CD4-positive, alpha-beta T cell treated with Interleukin-2 at 100 ng/mL for 4 hours (primary cell): ENCODE measurements around the gene ZMYND10.
A peak's percentile ranks its signal among the peaks of the same experiment; 100 is the strongest.
"Not testable (repeated sequence)": the region's sequence is repeated elsewhere in the genome, so short reads cannot be mapped to it uniquely, and the experiment has no call there.

Experiments used
- DNase-seq: peaks from one replicate; pipeline ENCODE4 v3.0.0-alpha.2; 2020; ENCODE audit warnings: low spot score

Gene ZMYND10

DNA sequence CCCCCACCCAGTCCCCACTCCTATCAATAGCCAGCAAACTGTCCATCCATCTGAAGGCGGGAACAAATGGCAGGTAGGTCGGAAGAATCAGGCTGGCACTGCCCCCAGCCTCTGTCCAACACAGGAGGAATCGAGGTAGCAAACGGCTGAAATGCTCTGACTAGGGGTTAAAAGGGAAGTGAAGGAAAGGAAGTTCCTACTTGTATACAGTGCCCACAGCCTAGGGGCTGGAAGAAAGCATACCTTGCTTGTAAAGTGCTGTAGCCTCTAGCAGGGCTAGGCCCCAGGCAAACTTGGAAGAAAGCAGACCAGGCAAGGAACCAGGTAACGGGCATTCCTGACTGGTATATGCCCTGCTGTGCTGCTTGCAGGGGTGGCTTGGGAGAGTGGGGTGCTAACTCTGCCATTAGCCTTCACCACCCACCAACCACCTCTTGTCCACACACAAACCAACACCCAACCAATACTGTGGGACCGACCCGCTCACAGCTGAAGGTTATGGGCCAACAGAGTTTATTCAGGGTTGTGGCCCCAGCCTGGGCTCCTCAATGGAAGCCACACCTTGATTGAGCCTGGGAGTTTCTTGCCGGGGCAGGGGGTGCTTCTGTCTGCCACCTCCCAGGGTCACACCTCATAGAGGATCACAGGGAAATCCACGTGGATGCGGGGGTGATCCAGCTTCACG lies 19.9 kb downstream of the ZMYND10 start:
- DNase-seq, result no peak

DNA sequence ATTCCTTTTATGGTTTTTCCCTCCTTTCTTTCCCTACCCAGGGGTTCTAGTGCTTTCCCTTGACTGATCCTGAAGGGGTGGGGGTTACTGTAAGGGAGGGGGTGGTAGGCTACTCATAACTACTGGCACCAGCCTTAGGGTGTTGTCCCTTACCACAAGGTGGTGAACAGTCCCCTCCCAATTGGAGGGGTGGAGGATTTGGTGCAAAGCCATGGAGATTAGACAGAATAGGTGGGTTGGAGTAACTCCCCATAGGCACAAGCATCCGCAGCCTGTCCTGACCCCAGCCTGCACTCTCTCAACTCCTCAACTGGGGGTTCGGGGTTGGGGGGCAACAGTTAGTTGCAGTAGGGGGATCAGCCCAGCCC lies 20.4 kb downstream of the ZMYND10 start:
- no peak for DNase-seq

DNA sequence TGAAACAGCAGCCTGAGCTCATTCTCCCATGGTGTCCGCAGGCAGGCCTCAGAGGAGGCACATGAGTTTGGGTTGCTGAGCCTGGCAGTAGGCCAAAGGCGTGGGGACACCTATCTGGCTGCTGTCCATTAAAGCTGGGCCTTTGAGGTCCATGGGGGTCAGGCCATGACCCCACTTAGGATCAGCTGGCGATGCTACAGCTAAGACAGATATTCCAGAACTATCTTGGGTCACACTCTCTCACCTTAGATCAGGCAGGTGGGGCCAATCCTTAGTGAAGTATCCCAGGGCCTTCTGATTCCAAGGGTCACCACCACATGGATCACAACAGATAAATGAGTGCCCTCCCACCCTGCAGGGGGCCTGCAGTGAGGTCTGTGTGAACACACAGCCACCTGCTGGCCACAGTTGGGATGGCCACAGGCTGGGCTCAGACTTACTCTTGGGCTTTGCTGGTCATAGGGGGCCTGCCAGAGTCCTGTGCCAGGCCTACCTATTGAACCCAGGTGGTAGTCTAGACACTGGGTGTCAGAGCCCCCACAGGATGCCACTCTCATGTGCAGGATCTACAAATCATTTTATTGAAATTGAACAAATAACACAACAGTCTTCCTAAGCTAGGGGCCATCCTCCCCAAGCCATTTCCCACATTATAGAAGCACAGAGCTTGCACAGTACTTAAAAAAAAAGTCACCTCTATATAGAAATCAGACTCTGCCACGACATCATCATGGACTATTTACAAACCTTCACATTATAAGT lies 21.0 kb downstream of the ZMYND10 start:
- DNase-seq, result peak; percentile 64

DNA sequence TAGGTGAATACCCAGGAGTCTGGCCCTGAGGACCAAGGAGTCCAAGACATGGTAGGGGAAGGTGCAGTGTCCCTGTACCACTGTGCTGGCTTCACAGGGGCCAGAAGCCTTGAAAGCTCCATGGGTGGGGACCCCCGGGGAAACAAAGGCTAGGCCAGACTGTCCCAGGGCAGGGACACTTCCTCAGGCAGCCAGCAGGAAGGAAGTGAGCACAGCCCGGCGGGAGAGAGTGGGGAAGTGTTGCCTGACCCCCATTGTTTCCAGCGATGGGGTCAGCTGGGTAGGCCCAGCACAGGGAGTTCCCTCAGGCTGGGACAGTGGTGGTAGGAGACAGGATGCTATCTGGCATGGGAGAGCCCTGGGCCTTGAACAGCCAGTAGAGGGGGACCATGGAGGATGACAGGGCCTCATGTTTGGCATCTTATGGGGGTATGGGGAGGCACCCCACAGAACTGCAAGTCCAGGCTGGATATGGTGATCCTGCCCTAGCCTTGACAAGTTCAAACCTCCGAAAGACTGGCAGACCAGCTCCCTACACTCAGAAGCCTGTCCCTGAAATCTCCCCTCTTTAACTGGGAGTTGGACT lies 21.8 kb downstream of the ZMYND10 start:
- DNase-seq, result no peak

DNA sequence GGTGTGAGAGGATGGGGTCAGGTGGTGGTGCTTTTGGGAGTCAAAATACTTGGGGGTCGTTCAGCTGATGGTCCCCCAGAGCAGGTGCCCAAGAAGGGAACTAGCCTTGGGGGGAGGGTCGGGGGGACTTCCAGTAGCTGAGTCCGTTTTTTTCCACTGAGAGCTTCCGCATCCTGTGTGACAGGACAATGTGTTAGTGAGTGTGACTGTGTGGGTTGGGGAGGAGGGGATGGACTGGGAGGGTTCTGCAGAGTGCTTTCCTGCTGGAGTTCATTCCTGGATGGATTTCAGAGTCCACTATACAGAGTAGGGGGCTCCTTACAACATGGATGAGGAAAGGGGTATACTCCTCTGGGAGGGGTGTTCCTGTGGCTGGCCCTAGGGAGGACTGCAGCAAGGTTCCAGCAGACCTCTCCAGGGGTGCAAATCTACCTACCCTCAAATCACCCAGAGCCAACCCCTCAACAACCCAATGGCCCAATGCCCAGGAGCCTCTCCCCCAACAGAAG lies 22.4 kb downstream of the ZMYND10 start:
- DNase-seq, result no peak

DNA sequence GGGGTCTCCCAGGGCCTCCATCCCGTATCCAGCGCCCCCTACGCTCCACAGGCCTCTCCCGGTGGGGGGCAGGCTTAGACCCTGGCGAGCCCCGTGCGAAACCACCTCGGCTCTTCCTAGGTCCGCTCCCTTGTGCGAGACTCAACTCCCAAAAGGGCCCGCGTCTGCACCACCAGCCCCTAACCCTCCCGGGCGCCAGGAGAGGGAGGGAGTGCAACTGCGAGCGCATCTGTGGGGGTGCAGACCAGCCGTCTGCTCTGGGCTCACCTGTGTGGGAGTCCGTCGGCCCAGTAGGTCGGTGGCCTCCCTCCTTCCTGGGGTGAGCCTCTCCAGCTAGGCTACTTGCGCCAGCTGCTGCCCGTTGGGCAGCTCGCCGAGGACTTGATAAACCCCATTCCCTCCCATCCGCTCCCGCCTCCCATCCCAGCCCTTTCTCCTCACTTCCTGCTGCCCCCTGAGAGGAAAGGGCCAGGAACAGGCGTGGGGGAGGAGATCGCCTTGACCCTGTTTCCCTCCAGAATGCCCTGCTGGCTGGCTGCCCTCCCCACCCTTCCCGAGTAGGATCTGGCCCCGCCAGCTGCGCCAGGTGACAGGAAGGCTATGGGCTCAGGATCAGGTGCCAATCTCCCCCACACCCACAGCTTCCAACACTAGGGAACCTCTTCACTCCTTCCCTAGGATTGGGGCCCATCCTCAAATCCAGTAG lies 23.0 kb downstream of the ZMYND10 start, which contains the start of gene HYAL2:
TSS of gene HYAL2 (minus strand) at position 360 of the 706 bp plus-strand sequence. CDS start 2,256 bp downstream, outside the sequence.
- no peak for DNase-seq

DNA sequence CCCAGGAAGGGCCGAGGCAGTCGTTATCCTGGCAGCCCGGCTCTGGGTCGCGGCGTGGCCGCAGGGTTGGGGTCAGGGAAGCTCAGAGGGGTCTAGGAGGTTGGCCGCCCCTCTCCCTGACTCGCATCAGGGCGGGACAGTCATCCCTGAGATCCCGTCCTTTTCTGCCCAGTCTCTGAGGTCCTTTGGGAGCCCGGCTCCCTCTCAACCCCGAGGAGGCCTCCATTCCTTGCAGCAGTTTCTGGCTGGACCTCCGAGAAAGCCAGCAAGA lies 23.5 kb downstream of the ZMYND10 start:
- DNase-seq, result no peak

DNA sequence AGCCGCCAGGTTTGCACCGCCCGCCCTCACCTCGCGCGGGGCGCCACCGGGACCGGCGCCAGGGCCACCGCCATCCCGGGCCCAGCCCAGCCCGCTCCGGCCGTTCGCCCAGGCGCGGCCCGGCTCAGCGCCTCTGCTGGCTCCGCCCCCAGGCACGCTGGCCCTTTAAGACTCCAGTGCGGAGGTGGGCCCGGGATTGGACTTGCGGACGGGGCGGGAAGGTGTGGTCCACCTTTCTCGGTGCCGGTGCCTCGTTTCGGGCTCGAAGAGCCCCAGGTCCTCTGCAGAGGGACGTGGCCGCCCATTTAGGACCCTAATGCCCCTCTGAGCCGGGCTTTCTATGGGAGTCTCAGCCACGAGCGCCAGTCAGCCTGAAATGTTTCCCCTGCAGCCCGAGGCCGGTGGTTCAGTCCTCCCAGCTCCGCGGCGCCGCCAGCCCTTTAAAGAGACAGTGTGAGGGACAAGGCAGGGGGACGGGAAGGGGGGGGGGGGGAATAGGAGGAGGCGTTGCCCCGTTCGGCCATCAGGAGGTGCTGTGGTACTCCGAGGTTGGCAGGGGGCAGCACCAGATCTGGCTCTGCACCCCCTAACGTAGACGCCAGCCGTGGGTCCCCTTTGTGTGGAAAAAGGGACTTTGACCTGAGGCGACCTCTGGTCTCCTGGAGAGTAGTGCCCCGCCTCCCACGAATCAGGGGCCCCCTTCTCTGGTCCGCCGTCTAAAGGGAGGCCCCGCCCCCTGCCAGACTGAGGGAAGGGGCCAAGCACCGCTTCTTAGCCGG lies 24.0 kb downstream of the ZMYND10 start:
- DNase-seq, result peak; percentile 81

DNA sequence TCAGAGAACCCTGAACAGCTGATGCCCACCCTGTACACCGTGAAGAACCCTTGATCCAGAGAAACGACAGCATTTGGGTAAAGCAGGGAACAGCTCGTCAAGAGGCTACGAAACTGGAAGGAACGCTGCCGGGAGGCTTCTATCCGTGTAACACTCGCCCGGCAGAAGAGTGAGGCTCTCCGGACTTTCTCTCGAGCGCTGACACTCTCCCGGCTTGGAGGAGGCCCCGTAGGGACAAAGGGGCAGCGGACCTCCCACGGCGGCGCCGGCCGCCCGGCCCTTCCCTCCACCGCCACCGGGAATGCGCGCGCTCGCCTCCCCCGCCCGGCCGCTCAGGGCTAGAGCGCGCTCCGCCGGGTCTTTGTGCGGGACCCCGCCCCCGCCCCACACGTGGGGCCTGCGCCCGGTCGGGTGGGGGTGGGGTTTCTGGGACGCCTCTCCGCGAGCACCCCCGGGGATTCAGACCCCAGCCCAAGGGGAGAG lies 24.6 kb downstream of the ZMYND10 start:
- peak; percentile 56 for DNase-seq

DNA sequence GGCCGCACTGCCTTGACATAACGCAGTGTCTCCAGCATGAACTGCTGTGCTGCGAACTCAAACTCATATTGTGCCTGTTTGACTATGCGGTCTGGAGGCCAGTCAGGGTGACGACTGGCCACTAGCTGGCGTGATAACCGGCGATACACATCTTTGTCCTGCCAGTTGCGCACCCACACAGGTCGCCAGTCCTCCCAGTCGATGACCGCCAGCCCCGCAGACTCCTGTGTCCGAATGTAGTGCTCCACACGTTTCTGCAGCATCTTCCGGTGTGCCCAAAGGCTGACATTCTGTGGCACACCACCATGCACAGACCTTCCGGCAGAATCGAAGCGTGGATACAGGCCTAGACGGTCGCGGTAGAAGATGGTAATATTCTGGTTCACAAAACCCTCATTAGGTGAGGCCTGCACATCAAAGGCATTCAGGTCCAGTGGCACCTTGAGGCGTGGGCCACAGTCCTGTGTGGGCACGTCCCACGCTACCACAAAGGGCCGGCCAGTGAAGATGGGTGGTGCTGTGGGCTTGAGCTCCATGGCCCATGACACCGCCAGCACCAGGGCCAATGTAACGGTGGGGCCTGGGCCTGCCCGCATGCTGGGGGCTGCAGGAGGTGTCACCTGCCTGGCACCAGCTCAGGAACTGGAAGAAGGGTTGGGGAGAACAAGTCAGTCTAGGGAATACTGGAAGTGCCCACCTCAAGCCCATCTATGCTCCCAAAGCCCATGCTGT lies 25.5 kb downstream of the ZMYND10 start:
- no peak for DNase-seq

DNA sequence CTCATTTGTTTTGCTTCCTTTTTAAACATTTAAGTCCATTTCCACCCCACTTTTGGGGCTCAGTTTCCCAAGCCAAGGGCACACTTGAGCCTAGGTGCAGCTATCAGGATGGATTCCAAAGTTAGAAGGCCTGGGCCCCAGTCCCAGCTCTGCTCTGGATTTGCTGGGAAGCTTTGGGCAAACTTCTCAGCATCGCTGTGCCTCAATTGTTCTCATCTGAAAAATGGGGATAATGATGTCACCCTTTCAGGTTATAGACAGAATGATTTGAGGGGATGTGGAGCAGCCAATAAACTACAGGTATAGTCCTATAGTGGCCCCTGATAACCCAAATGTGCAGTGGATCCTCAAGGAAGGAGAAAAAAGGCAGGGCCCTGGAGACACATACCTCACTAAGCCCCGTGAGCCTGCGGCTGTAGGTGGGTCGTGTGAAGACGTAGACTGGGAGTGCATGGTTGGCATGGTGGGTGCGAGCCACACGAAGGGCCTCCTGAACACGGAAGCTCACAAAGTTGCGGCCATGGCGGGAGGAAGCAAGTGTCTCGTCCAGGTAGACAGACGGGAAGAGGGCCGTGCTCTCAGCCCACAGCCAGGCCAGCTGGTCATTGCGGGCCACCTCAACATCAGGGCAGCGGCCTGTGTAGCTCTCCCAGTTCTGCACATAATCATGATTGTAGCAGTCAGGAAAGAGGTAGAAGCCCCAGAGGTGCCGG lies 26.2 kb downstream of the ZMYND10 start:
- DNase-seq, result no peak

DNA sequence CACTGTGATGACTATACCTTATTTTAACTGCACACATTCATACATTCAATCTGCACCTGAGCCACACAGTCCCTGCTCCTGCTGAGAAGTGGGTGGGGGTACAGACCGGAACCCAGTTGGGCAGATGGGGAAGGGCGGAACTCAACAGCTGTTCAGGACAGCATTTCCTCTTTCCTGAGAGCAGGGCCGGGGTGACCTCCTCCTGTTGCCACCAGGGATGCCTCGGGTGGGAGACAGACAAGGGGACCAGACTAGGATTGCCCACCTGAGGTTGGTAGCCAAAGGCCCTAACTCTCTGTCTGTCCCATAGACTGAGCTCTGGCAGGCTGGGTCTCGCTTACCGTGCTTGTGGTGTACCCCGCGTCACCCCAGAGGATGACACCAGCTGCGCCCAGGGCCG lies 26.9 kb downstream of the ZMYND10 start:
- no peak for DNase-seq

DNA sequence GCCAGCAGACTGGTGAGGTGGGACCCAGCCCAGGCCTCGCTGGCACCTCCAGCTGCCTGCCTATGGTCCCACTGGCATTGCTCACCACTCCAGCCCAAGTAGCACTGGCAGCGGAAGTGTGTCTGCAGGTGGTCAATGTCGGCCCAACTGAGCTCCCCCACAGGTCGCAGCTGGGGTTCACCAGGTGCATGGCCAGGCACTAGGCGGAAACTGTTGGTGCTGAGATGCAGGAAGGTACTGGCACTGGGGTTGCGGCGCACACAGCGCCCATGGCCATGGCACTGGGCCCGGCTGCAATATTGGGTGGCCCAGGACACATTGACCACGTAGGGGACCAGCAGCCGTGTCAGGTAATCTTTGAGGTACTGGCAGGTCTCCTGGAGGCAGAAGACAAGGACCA lies 27.4 kb downstream of the ZMYND10 start:
- no peak for DNase-seq

DNA sequence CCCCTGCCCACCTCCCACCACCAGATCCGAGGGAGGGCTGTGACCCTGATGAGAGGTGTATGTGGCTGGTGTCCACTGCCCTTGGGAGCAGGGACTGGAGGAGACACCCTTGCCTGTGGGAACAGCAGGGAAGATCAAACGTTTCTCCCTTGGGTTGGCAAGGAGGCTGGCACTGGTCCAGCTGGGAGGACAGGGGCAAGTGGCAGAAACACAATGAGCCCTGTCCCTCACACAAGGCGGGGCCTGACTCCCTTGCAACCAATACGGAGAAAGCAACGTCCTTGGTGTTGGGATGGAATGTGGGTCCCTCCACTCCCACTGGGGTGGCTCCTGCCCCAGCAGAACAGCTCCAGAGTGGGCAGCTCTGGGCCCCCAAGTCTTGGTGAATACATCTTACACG lies 28.2 kb downstream of the ZMYND10 start:
- no peak for DNase-seq

DNA sequence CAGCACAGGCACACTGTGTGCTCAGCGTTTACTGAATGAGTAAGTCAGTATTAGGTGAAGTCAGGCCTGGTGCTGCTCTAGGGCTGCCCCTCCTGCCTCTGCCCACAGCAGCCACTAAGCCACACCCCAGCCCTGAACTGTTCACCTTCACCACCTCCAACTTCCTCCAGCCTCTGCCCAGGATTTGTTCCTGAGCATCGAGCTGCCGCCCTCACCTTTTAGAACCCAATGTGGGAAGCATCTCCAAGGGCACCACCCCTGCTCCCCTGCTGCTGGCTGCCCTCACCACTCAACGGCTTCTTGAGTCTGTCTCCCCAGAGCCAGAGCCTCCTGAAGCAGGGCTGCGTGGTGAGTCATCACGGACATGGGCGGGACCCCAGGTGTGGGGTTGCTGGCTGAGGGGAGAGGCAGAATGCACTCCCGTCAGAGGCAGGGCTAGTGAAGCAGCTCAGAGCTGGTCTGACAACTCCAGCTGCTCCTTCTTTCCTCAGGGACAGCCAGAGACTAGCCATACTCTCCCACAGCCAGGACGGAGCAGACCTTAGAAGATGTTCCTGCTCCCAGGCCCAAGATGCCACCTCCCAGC lies 28.8 kb downstream of the ZMYND10 start:
- peak; percentile 87 for DNase-seq

DNA sequence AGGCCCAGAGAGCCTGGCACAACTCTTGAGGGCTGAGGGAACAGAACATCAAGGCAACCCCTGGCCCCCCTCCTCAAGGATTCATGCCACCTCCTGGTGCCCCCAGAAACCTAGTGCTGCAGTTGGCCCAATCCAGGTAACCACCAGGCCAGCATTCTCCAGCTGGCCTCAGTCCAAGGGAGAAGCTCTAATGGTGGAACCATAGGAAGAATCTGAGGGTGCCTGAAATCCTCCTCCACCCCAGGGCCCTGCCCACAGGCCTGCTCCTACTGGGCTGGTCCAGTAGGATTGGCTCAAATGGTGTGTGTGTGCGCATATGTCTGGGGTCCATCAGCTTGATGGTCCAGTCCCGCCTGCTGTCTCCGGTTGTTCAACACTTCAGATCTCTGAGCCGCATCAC lies 30.7 kb downstream of the ZMYND10 start:
- no peak for DNase-seq

DNA sequence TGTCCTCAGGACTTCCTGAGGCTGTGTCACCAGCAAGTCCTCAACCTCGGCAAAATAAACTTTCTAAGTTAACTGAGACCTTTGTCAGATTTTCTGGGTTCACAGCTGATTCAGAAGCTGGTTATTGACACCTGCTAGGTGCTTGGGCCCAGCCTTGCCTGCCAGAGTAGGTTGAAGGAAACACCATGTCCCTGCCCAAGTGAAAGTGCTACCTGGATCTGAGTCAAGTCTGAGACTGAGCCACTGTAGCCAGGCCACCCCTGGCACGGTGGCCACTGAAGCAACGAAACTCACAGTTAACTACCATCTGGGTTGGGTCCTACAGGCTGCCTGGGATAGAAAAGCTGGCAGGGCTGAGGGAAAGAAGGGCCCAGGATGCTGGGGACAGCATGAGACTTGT lies 31.2 kb downstream of the ZMYND10 start:
- no peak for DNase-seq

DNA sequence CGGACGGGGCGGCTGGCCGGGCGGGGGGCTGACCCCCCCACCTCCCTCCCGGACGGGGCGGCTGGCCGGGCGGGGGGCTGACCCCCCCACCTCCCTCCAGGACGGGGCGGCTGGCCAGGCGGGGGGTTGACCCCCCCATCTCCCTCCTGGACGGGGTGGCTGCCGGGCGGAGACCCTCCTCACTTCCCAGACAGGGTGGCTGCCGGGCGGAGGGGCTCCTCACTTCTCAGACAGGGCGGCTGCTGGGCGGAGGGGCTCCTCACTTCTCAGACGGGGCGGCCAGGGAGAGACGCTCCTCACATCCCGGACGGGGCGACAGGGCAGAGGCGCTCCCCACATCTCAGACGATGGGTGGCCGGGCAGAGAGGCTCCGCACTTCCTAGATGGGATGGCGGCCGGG lies 33.5 kb downstream of the ZMYND10 start:
- not testable (repeated sequence) for DNase-seq

DNA sequence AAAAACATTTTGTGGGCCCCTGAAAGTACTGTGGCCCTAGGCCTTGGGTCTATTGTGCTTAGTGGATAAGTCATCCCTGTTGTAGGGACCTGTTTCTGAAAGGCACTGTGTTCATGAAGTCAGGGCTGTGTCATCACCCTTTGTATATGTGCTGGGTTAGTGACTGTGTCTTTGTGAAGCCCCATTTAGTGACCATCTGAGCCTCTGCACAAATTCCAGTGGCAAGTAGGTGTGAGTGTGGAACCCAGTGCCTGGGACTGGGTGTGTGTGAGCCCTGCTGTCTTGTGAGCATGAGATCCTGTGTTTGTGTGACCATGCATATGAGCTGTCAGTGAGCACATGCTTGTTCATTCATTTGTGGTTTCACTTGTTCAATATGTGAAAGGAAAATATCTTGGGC lies 40.9 kb downstream of the ZMYND10 start:
- no peak for DNase-seq
